Neural crest cell (in vitro differentiated cells): ENCODE results near the gene TSHR. TPM values are rescaled to one million over a fixed set of nuclear protein-coding genes. Genes with fewer than 3 reads are reported as not detected.

Experiments used
- DNase-seq: peaks from one replicate; pipeline ENCODE4 v3.0.0; 2021; ENCODE audit warnings: low read depth, mixed read lengths, low spot score
- H3K27ac Mint-ChIP-seq: one replicate; pipeline ENCODE4 v1.8.0; 2021; ENCODE audit warnings: mild to moderate bottlenecking, mixed read lengths; ENCODE audit not compliant: unreplicated experiment
- H3K27me3 Mint-ChIP-seq: 2 replicates; pipeline ENCODE4 v1.8.0; 2021; ENCODE audit warnings: low read depth, mild to moderate bottlenecking, mixed read lengths
- H3K36me3 Mint-ChIP-seq: 2 replicates; pipeline ENCODE4 v1.8.0; 2021; ENCODE audit warnings: low read depth, mild to moderate bottlenecking, mixed read lengths
- H3K4me1 Mint-ChIP-seq: 2 replicates; pipeline ENCODE4 v1.8.0; 2021; ENCODE audit warnings: mixed read lengths
- H3K4me3 Mint-ChIP-seq: one replicate; pipeline ENCODE4 v1.8.0; 2021; ENCODE audit warnings: mild to moderate bottlenecking, mixed read lengths
- H3K9me3 Mint-ChIP-seq: 2 replicates; pipeline ENCODE4 v1.8.0; 2021; ENCODE audit warnings: mixed read lengths
- total RNA-seq: library from RNA; stranded (reverse); gene quantifications from 2 replicates; pipeline ENCODE4 v1.2.1, GENCODE V29; 2021
- TF ChIP-seq, protein P1 (sequence below): fragments of 200-600 bp; sonication (generic); conservative IDR thresholded peaks from 2 replicates; pipeline ENCODE4 v1.5.0; 2021; ENCODE audit warnings: antibody characterized with exemption, mild to moderate bottlenecking

The TSHR gene
- total RNA-seq, 1 donor from 2014 or later, result not detected

- TF ChIP-seq, protein P1, sequence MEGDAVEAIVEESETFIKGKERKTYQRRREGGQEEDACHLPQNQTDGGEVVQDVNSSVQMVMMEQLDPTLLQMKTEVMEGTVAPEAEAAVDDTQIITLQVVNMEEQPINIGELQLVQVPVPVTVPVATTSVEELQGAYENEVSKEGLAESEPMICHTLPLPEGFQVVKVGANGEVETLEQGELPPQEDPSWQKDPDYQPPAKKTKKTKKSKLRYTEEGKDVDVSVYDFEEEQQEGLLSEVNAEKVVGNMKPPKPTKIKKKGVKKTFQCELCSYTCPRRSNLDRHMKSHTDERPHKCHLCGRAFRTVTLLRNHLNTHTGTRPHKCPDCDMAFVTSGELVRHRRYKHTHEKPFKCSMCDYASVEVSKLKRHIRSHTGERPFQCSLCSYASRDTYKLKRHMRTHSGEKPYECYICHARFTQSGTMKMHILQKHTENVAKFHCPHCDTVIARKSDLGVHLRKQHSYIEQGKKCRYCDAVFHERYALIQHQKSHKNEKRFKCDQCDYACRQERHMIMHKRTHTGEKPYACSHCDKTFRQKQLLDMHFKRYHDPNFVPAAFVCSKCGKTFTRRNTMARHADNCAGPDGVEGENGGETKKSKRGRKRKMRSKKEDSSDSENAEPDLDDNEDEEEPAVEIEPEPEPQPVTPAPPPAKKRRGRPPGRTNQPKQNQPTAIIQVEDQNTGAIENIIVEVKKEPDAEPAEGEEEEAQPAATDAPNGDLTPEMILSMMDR, result no peak
- H3K36me3 Mint-ChIP-seq, result peaks cover 20% of the 10 kb centered on the region
- no peak overlapping the region for H3K4me3 Mint-ChIP-seq
- no peak for DNase-seq
- no peaks in the 10 kb centered on the region for H3K9me3 Mint-ChIP-seq
- H3K27me3 Mint-ChIP-seq, result no peaks in the 10 kb centered on the region
- H3K27ac Mint-ChIP-seq, result no peak overlapping the region
- no peaks in the 10 kb centered on the region for H3K4me1 Mint-ChIP-seq
Observed at GRCh38 chr14:81193924-81194633, 238.7 kb downstream of the TSHR start.

Other genes with a start within 250 kb of the TSHR start
- 25.8 and 30.7 TPM in 2 replicates for gene CEP128, start 13.9 kb upstream of the TSHR start, total RNA-seq